Activated CD4-positive, alpha-beta memory T cell treated with anti-CD3 and anti-CD28 coated beads, Interleukin-2, amount 10 ng/mL, durations not matched to agents 7 days and 5 days (primary cell): Measurements from ENCODE around the gene PODN. TPM values are rescaled to one million over a fixed set of nuclear protein-coding genes. Genes with fewer than 3 reads are reported as not detected.

ENCODE experiments used
- CTCF ChIA-PET: fragments of 350-600 bp; sonication (Branson Sonifier 250); formaldehyde crosslinking; loops from one replicate; lab custom pipeline; 2021; ENCODE audit warnings: antibody characterized with exemption, inconsistent platforms; lab: Charles Lee
- POLR2A ChIA-PET: fragments of 350-600 bp; sonication (Branson Sonifier 250); formaldehyde crosslinking; loops from one replicate; lab custom pipeline; 2021; ENCODE audit warnings: antibody characterized with exemption; lab: Charles Lee
- DNase-seq: peaks from one replicate; pipeline ENCODE4 v3.0.0-alpha.2; 2020
- H3K27ac Mint-ChIP-seq: one replicate; pipeline ENCODE4 v1.8.0; 2021; ENCODE audit warnings: mild to moderate bottlenecking, mixed read lengths
- H3K27me3 Mint-ChIP-seq: one replicate; pipeline ENCODE4 v1.8.0; 2021; ENCODE audit warnings: mixed read lengths
- H3K36me3 Mint-ChIP-seq: one replicate; pipeline ENCODE4 v1.8.0; 2021; ENCODE audit warnings: low read depth, mixed read lengths
- H3K4me1 Mint-ChIP-seq: one replicate; pipeline ENCODE4 v1.8.0; 2021; ENCODE audit warnings: mixed read lengths
- H3K4me3 Mint-ChIP-seq: one replicate; pipeline ENCODE4 v1.8.0; 2021; ENCODE audit warnings: mild to moderate bottlenecking, mixed read lengths
- H3K9me3 Mint-ChIP-seq: one replicate; pipeline ENCODE4 v1.8.0; 2021; ENCODE audit warnings: mixed read lengths
- total RNA-seq, 2 experiments: library from RNA; stranded (reverse); gene quantifications; one replicate each; pipeline ENCODE4 v1.2.3, GENCODE V29; 2021

Gene PODN
- total RNA-seq, 2 experiments from 2014 or later: not detected

GRCh38 chr1:53133261-53134041 lies 71.4 kb downstream of the PODN start:
- DNase-seq: no peak
- no peaks in the 10 kb centered on the region for H3K27me3 Mint-ChIP-seq
- H3K4me3 Mint-ChIP-seq: no peak overlapping the region
- H3K9me3 Mint-ChIP-seq: peaks cover 7% of the 10 kb centered on the region
- H3K27ac Mint-ChIP-seq: no peak overlapping the region
- peaks cover 3% of the 10 kb centered on the region for H3K36me3 Mint-ChIP-seq
- no peaks in the 10 kb centered on the region for H3K4me1 Mint-ChIP-seq
- ChIA-PET POLR2A (no interaction called here), CTCF (no interaction called here)

GRCh38 chr1:53134042-53134485 lies 72.1 kb downstream of the PODN start:
- CTCF ChIA-PET: no interaction called here

More at GRCh38 chr1:53134042-53134485, 72.1 kb downstream of the PODN start:
- peaks cover 7% of the 10 kb centered on the region for H3K9me3 Mint-ChIP-seq
- no peaks in the 10 kb centered on the region for H3K4me1 Mint-ChIP-seq
- no peak for DNase-seq
- H3K27ac Mint-ChIP-seq: no peak overlapping the region
- peaks cover 3% of the 10 kb centered on the region for H3K36me3 Mint-ChIP-seq
- H3K27me3 Mint-ChIP-seq: no peaks in the 10 kb centered on the region
- H3K4me3 Mint-ChIP-seq: no peak overlapping the region
- POLR2A ChIA-PET: no interaction called here

Other genes with a start within 250 kb of the PODN start
- gene ZYG11A, start 219.5 kb upstream of the PODN start, total RNA-seq: under 1 TPM; 0.25 to 0.30 TPM
- gene ECHDC2, start 140.5 kb upstream of the PODN start, total RNA-seq: 10 to 100 TPM; 63.9 to 64.5 TPM
- 10 to 100 TPM; 91.0 to 99.9 TPM for gene SCP2, start 134.9 kb upstream of the PODN start, total RNA-seq
- not detected for gene SLC1A7, start 80.4 kb downstream of the PODN start, total RNA-seq
- 10 to 100 TPM; 13.9 to 14.9 TPM for gene CPT2, start 134.6 kb downstream of the PODN start, total RNA-seq
- gene CZIB, start 158.4 kb downstream of the PODN start, total RNA-seq: 10 to 100 TPM; 38.2 to 41.3 TPM
- gene MAGOH, start 176.3 kb downstream of the PODN start, total RNA-seq: 10 to 100 TPM; 65.3 to 65.9 TPM